WTC11 (cell line): Measurements from ENCODE around the gene AQP12B. TPM values are rescaled to one million over a fixed set of nuclear protein-coding genes. Genes with fewer than 3 reads are reported as not detected.
"Not testable (repeated sequence)": the region's sequence is repeated elsewhere in the genome, so short reads cannot be mapped to it uniquely, and the experiment has no call there.

Experiments
- ATAC-seq: fragments of 200-7000 bp; cut with Tn5 transposase; 2 replicates; pipeline ENCODE4 v1.10.0; 2021; ENCODE audit warnings: mild to moderate bottlenecking, moderate library complexity
- Bru-seq: library from RNA; stranded (reverse); fragments of 400-500 nt; gene quantifications from one replicate; lab custom pipeline; 2021; lab: Mats Ljungman, UMichigan
- CTCF ChIA-PET: fragments of 300-600 bp; sonication (Branson Sonifier 250); formaldehyde crosslinking; loops from one replicate; lab custom pipeline; 2021; ENCODE audit warnings: antibody characterized with exemption; lab: Charles Lee
- POLR2A ChIA-PET: fragments of 350-600 bp; sonication (Branson Sonifier 250); formaldehyde crosslinking; loops from one replicate; lab custom pipeline; 2021; ENCODE audit warnings: antibody characterized with exemption; lab: Charles Lee
- DNase-seq: peaks from one replicate; pipeline ENCODE4 v3.0.0; 2021; ENCODE audit warnings: low spot score
- H3K27ac Mint-ChIP-seq: 2 replicates; pipeline ENCODE4 v1.8.0; 2021; ENCODE audit warnings: mixed read lengths
- H3K27me3 Mint-ChIP-seq: 2 replicates; pipeline ENCODE4 v1.8.0; 2021; ENCODE audit warnings: low read depth, mild to moderate bottlenecking, moderate library complexity, mixed read lengths
- H3K36me3 Mint-ChIP-seq: 2 replicates; pipeline ENCODE4 v1.8.0; 2021; ENCODE audit warnings: mixed read lengths
- H3K4me1 Mint-ChIP-seq: 2 replicates; pipeline ENCODE4 v1.8.0; 2022; ENCODE audit warnings: mixed read lengths
- H3K4me3 Mint-ChIP-seq: 2 replicates; pipeline ENCODE4 v1.8.0; 2021; ENCODE audit warnings: mild to moderate bottlenecking, moderate library complexity, mixed read lengths
- H3K9me3 Mint-ChIP-seq: 2 replicates; pipeline ENCODE4 v1.8.0; 2021; ENCODE audit warnings: mixed read lengths
- AR ChIP-seq: fragments of 250-450 bp; sonication (Bioruptor Pico); IDR thresholded peaks from 2 replicates; pipeline ENCODE4 v1.9.0; 2021; ENCODE audit warnings: mild to moderate bottlenecking
- CBFB ChIP-seq: sonication (generic); formaldehyde crosslinking; IDR thresholded peaks from 2 replicates; pipeline ENCODE4 v1.8.1; 2022; ENCODE audit warnings: mild to moderate bottlenecking, low read depth, missing genetic modification reagents
- E2F4 ChIP-seq: sonication (generic); formaldehyde crosslinking; IDR thresholded peaks from 2 replicates; pipeline ENCODE4 v1.8.1; 2022; ENCODE audit warnings: low read depth, mild to moderate bottlenecking, moderate library complexity, missing genetic modification reagents, borderline replicate concordance
- ESRRA ChIP-seq: sonication (generic); formaldehyde crosslinking; IDR thresholded peaks from 2 replicates; pipeline ENCODE4 v1.8.1; 2022; ENCODE audit warnings: mild to moderate bottlenecking, missing genetic modification reagents, borderline replicate concordance
- FOXP1 ChIP-seq: sonication (generic); formaldehyde crosslinking; IDR thresholded peaks from 2 replicates; pipeline ENCODE4 v1.8.0; 2022; ENCODE audit warnings: missing genetic modification reagents, mild to moderate bottlenecking, moderate library complexity, borderline replicate concordance
- NFE2L1 ChIP-seq: sonication (generic); formaldehyde crosslinking; IDR thresholded peaks from 2 replicates; pipeline ENCODE4 v1.8.1; 2023; ENCODE audit warnings: missing genetic modification reagents
- NR3C1 ChIP-seq: sonication (generic); formaldehyde crosslinking; conservative IDR thresholded peaks from 2 replicates; pipeline ENCODE4 v1.8.1; 2023; ENCODE audit warnings: low read depth, mild to moderate bottlenecking, missing genetic modification reagents
- PRRX2 ChIP-seq: fragments of 250-450 bp; sonication (Bioruptor Pico); IDR thresholded peaks from 2 replicates; pipeline ENCODE4 v1.8.0; 2021; ENCODE audit warnings: mild to moderate bottlenecking
- RELA ChIP-seq: sonication (generic); formaldehyde crosslinking; IDR thresholded peaks from 2 replicates; pipeline ENCODE4 v1.8.1; 2022; ENCODE audit warnings: missing genetic modification reagents, mild to moderate bottlenecking, borderline replicate concordance
- ZNF138 ChIP-seq: sonication (generic); formaldehyde crosslinking; conservative IDR thresholded peaks from 2 replicates; pipeline ENCODE4 v1.8.1; 2022; ENCODE audit warnings: mild to moderate bottlenecking, moderate library complexity, missing genetic modification reagents
- ZNF263 ChIP-seq: sonication (generic); formaldehyde crosslinking; IDR thresholded peaks from 2 replicates; pipeline ENCODE4 v1.8.1; 2022; ENCODE audit warnings: low read depth, mild to moderate bottlenecking, moderate library complexity, missing genetic modification reagents
- ZNF416 ChIP-seq: fragments of 250-450 bp; sonication (Bioruptor Pico); IDR thresholded peaks from 2 replicates; pipeline ENCODE4 v1.9.0; 2021; ENCODE audit warnings: mild to moderate bottlenecking, inconsistent platforms
- long read RNA-seq, 3 experiments: library from RNA in 1 of 3; library from capped mRNA in 1 of 3; library from polyadenylated mRNA in 1 of 3; unstranded in 2 of 3; stranded (forward) in 1 of 3; transcript quantifications; one replicate each; pipeline ENCODE4 v2.0.0, GENCODE V29; 2021
- total RNA-seq: library from RNA; stranded (reverse); gene quantifications from 3 replicates; pipeline ENCODE4 v1.2.3, GENCODE V29; 2021
- TF ChIP-seq, protein P1 (sequence below): sonication (generic); formaldehyde crosslinking; IDR thresholded peaks from 2 replicates; pipeline ENCODE4 v1.8.0; 2022; ENCODE audit warnings: mild to moderate bottlenecking, missing genetic modification reagents
- TF ChIP-seq, protein P2 (sequence below): sonication (generic); formaldehyde crosslinking; IDR thresholded peaks from 2 replicates; pipeline ENCODE4 v1.8.1; 2022; ENCODE audit warnings: missing genetic modification reagents, borderline replicate concordance
- TF ChIP-seq, protein P3 (sequence below): sonication (generic); formaldehyde crosslinking; IDR thresholded peaks from 2 replicates; pipeline ENCODE4 v1.8.0; 2022; ENCODE audit warnings: mild to moderate bottlenecking, missing genetic modification reagents
- TF ChIP-seq, protein P4 (sequence below): sonication (generic); formaldehyde crosslinking; IDR thresholded peaks from 2 replicates; pipeline ENCODE4 v1.8.1; 2023; ENCODE audit warnings: mild to moderate bottlenecking, missing genetic modification reagents, moderate library complexity

The AQP12B gene, protein sequence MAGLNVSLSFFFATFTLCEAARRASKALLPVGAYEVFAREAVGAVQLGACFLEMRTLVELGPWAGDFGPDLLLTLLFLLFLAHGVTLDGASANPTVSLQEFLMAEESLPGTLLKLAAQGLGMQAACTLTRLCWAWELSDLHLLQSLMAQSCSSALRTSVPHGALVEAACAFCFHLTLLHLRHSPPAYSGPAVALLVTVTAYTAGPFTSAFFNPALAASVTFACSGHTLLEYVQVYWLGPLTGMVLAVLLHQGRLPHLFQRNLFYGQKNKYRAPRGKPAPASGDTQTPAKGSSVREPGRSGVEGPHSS
- total RNA-seq (not detected in 3 replicates), Bru-seq, nascent RNA (not detected)
- long read RNA-seq, experiment 1: 0 reads
- long read RNA-seq, experiment 2: 0 reads
- long read RNA-seq, experiment 3: 0 reads

DNA sequence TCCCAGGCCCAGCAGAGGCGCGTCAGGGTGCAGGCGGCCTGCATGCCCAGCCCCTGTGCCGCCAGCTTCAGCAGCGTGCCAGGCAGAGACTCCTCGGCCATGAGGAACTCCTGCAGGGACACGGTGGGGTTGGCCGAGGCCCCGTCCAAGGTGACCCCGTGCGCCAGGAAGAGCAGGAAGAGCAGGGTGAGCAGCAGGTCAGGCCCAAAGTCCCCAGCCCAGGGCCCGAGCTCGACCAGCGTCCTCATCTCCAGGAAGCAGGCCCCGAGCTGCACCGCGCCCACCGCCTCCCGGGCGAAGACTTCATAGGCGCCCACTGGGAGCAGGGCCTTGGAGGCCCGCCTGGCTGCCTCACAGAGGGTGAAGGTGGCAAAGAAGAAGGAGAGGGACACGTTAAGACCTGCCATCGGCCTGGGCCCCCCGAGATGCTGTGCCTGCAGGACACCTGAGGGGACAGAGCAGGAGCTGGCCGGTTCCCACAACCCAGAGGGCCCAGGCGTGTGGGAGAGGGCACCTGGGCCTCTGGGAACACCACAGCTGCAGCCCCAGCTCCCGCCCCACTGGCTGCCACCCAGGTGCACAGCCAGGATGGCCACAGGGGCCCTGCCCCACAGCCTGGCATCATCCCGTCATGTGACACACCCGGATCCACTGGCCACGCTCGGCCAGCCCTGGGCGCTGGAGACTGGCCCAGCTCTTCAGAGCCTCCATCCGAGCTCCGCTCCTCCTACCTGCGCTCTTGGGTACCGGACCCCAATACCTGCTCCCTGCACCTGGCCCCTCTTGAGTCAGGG lies at the start of gene AQP12B:
Gene AQP12B, minus strand, starts transcription at position 455 of the 794 bp plus-strand sequence. Its CDS starts 48 bp downstream, at position 407.
- H3K27ac Mint-ChIP-seq, H3K36me3 Mint-ChIP-seq, H3K27me3 Mint-ChIP-seq, ATAC-seq, DNase-seq, H3K9me3 Mint-ChIP-seq, H3K4me1 Mint-ChIP-seq, H3K4me3 Mint-ChIP-seq, CTCF ChIA-PET, POLR2A ChIA-PET: not testable (repeated sequence)

GRCh38 chr2:240732184-240732583 lies 49.5 kb upstream of the AQP12B start:
- no peak overlapping the region for H3K4me3 Mint-ChIP-seq
- TF ChIP-seq, protein P1, sequence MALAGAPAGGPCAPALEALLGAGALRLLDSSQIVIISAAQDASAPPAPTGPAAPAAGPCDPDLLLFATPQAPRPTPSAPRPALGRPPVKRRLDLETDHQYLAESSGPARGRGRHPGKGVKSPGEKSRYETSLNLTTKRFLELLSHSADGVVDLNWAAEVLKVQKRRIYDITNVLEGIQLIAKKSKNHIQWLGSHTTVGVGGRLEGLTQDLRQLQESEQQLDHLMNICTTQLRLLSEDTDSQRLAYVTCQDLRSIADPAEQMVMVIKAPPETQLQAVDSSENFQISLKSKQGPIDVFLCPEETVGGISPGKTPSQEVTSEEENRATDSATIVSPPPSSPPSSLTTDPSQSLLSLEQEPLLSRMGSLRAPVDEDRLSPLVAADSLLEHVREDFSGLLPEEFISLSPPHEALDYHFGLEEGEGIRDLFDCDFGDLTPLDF (CRISPR knock-in tag): no peak
- TF ChIP-seq ZNF263 (CRISPR knock-in tag): 0 out of 2 replicates have a peak, but pooled peaks have one; percentile 39
- TF ChIP-seq, protein P2, sequence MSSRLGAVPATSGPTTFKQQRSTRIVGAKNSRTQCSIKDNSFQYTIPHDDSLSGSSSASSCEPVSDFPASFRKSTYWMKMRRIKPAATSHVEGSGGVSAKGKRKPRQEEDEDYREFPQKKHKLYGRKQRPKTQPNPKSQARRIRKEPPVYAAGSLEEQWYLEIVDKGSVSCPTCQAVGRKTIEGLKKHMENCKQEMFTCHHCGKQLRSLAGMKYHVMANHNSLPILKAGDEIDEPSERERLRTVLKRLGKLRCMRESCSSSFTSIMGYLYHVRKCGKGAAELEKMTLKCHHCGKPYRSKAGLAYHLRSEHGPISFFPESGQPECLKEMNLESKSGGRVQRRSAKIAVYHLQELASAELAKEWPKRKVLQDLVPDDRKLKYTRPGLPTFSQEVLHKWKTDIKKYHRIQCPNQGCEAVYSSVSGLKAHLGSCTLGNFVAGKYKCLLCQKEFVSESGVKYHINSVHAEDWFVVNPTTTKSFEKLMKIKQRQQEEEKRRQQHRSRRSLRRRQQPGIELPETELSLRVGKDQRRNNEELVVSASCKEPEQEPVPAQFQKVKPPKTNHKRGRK (CRISPR knock-in tag): no peak
- H3K27me3 Mint-ChIP-seq: no peaks in the 10 kb centered on the region
- POLR2A ChIA-PET: no interaction called here
- no peaks in the 10 kb centered on the region for H3K4me1 Mint-ChIP-seq
- CTCF ChIA-PET: no interaction called here
- peaks cover 17% of the 10 kb centered on the region for H3K36me3 Mint-ChIP-seq
- no peak for DNase-seq
- no peak for ATAC-seq
- H3K9me3 Mint-ChIP-seq: no peaks in the 10 kb centered on the region
- H3K27ac Mint-ChIP-seq: no peak overlapping the region

GRCh38 chr2:240731178-240731545 lies 48.5 kb upstream of the AQP12B start:
- H3K9me3 Mint-ChIP-seq: no peaks in the 10 kb centered on the region
- no peak for ATAC-seq
- no peak for DNase-seq
- POLR2A ChIA-PET: interaction anchor here (1.0 kb wide), 2 partner anchors 9 to 16 kb away, joined by 3 read pairs; no protein-coding TSS in a partner anchor
- H3K36me3 Mint-ChIP-seq: peaks cover 17% of the 10 kb centered on the region
- CTCF ChIA-PET: no interaction called here
- H3K27me3 Mint-ChIP-seq: no peaks in the 10 kb centered on the region
- no peaks in the 10 kb centered on the region for H3K4me1 Mint-ChIP-seq
- H3K27ac Mint-ChIP-seq: no peak overlapping the region; the same call in 1 of the 2 replicates
- H3K4me3 Mint-ChIP-seq: no peak overlapping the region
- TF ChIP-seq ZNF138 (CRISPR knock-in tag): no peak
- TF ChIP-seq FOXP1 (CRISPR knock-in tag): no peak
- TF ChIP-seq, protein P3, sequence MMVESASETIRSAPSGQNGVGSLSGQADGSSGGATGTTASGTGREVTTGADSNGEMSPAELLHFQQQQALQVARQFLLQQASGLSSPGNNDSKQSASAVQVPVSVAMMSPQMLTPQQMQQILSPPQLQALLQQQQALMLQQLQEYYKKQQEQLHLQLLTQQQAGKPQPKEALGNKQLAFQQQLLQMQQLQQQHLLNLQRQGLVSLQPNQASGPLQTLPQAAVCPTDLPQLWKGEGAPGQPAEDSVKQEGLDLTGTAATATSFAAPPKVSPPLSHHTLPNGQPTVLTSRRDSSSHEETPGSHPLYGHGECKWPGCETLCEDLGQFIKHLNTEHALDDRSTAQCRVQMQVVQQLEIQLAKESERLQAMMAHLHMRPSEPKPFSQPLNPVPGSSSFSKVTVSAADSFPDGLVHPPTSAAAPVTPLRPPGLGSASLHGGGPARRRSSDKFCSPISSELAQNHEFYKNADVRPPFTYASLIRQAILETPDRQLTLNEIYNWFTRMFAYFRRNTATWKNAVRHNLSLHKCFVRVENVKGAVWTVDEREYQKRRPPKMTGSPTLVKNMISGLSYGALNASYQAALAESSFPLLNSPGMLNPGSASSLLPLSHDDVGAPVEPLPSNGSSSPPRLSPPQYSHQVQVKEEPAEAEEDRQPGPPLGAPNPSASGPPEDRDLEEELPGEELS (CRISPR knock-in tag): no peak
- no peak for TF ChIP-seq AR (CRISPR knock-in tag)
- TF ChIP-seq ESRRA (CRISPR knock-in tag): no peak
- no peak for TF ChIP-seq E2F4 (CRISPR knock-in tag)
- TF ChIP-seq CBFB (CRISPR knock-in tag): no peak
- TF ChIP-seq, protein P4, sequence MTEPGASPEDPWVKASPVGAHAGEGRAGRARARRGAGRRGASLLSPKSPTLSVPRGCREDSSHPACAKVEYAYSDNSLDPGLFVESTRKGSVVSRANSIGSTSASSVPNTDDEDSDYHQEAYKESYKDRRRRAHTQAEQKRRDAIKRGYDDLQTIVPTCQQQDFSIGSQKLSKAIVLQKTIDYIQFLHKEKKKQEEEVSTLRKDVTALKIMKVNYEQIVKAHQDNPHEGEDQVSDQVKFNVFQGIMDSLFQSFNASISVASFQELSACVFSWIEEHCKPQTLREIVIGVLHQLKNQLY (CRISPR knock-in tag): no peak
- TF ChIP-seq NR3C1: no peak
- TF ChIP-seq, protein P2 (CRISPR knock-in tag): no peak
- no peak for TF ChIP-seq RELA
- TF ChIP-seq ZNF416 (CRISPR knock-in tag): no peak
- TF ChIP-seq NFE2L1: no peak
- TF ChIP-seq PRRX2 (CRISPR knock-in tag): no peak
